A549 (cell line): ENCODE data around the gene KIF24. TPM values are rescaled to one million over a fixed set of nuclear protein-coding genes. Genes with fewer than 3 reads are reported as not detected.

ENCODE experiments used
- ATAC-seq, 2 experiments: fragments of 200-7000 bp in 1 of 2; fragments of >200 bp in 1 of 2; cut with Nextera tagmentation in 1 of 2; cut with Tn5 transposase in 1 of 2; 3 replicates each; pipeline versions ENCODE4 v1.8.0 to v1.9.1; 2018 to 2020; ENCODE audit warnings: mild to moderate bottlenecking in 1 of 2, moderate library complexity in 1 of 2
- CTCF ChIA-PET: fragments of 300-600 bp; sonication (Branson Sonifier 250); formaldehyde crosslinking; extraction: SDS; loops from one replicate; lab custom pipeline; 2021; ENCODE audit warnings: antibody characterized with exemption, inconsistent platforms; lab: Yijun Ruan, JAX
- POLR2A ChIA-PET: fragments of 350-600 bp; formaldehyde crosslinking; extraction: SDS; loops from one replicate; lab custom pipeline; 2021; ENCODE audit warnings: antibody characterized with exemption, inconsistent platforms; lab: Yijun Ruan, JAX
- DNase-seq, 2 experiments: peaks; one replicate each; pipeline versions ENCODE4 v3.0.0 to v3.0.0-alpha.2; 2011 to 2016; ENCODE audit warnings: low read depth in 1 of 2, low spot score in 1 of 2
- FAIRE-seq: peaks from 2 replicates; lab custom pipeline; 2011; peaks lifted over from hg19 to GRCh38; lab: Jason Lieb, UNC
- H3K27ac ChIP-seq, 2 experiments: fragments of >200 bp; sonication (Bioruptor Twin); formaldehyde crosslinking; 3 replicates each; pipeline ENCODE4 v1.5.1; 2016 to 2017
- H3K4me1 ChIP-seq: fragments of >200 bp; sonication (Bioruptor Twin); formaldehyde crosslinking; 3 replicates; pipeline ENCODE4 v1.6.1; 2016
- H3K4me2 ChIP-seq: fragments of >200 bp; sonication (Bioruptor Twin); formaldehyde crosslinking; 3 replicates; pipeline ENCODE4 v1.6.1; 2016
- H3K4me3 ChIP-seq: fragments of >200 bp; sonication (Bioruptor Twin); formaldehyde crosslinking; 3 replicates; pipeline ENCODE4 v1.5.1; 2016
- H3K9me3 ChIP-seq: fragments of >200 bp; sonication (Bioruptor Twin); formaldehyde crosslinking; 3 replicates; pipeline ENCODE4 v1.6.1; 2016
- CBX2 ChIP-seq: fragments of 200-600 bp; sonication (generic); IDR thresholded peaks from 2 replicates; pipeline ENCODE4 v1.6.1; 2016; ENCODE audit warnings: low read depth, mild to moderate bottlenecking, borderline replicate concordance
- CBX8 ChIP-seq: fragments of 200-600 bp; sonication (generic); IDR thresholded peaks from 2 replicates; pipeline ENCODE4 v1.6.1; 2016
- CEBPB ChIP-seq, 2 experiments: fragments of >200 bp in 1 of 2; sonication (Bioruptor Twin) in 1 of 2; formaldehyde crosslinking in 1 of 2; IDR thresholded peaks; 2 replicates each; pipeline ENCODE4 v1.6.1; 2012 to 2016
- EHMT2 ChIP-seq: fragments of 200-600 bp; sonication (generic); IDR thresholded peaks from 2 replicates; pipeline ENCODE4 v1.6.1; 2016; ENCODE audit warnings: antibody characterized with exemption, low read depth, mild to moderate bottlenecking, moderate library complexity
- ELK1 ChIP-seq: fragments of 150-350 bp; IDR thresholded peaks from 2 replicates; pipeline ENCODE4 v1.6.1; 2014; ENCODE audit warnings: low read depth, mild to moderate bottlenecking, low read length
- EP300 ChIP-seq, 2 experiments: fragments of >200 bp; sonication (Bioruptor Twin); formaldehyde crosslinking; IDR thresholded peaks; 2 replicates in 1 of 2; 3 replicates in 1 of 2; pipeline ENCODE4 v1.6.1; 2016 to 2017
- ESRRA ChIP-seq: fragments of 150-350 bp; IDR thresholded peaks from 2 replicates; pipeline ENCODE4 v1.6.1; 2014; ENCODE audit warnings: mild to moderate bottlenecking, low read length, borderline replicate concordance
- FOSL2 ChIP-seq, 2 experiments: fragments of 450-650 bp in 1 of 2; fragments of >200 bp in 1 of 2; sonication (Bioruptor Twin) in 1 of 2; formaldehyde crosslinking; IDR thresholded peaks; 2 replicates each; pipeline versions ENCODE4 v1.5.0 to v1.6.1; 2016 to 2020; ENCODE audit warnings: mild to moderate bottlenecking in 1 of 2, moderate library complexity in 1 of 2
- FOXS1 ChIP-seq: fragments of 250-450 bp; sonication (Bioruptor Pico); IDR thresholded peaks from 2 replicates; pipeline ENCODE4 v1.5.0; 2020; ENCODE audit warnings: mild to moderate bottlenecking, moderate library complexity
- HDAC2 ChIP-seq: fragments of 200-600 bp; sonication (generic); IDR thresholded peaks from 2 replicates; pipeline ENCODE4 v1.6.1; 2016
- HEYL ChIP-seq: fragments of 250-450 bp; sonication (Bioruptor Pico); IDR thresholded peaks from 2 replicates; pipeline ENCODE4 v1.8.0; 2021; ENCODE audit warnings: mild to moderate bottlenecking, moderate library complexity
- HOXA7 ChIP-seq: fragments of 250-450 bp; sonication (Bioruptor Pico); IDR thresholded peaks from 2 replicates; pipeline ENCODE4 v1.5.0; 2020; ENCODE audit warnings: mild to moderate bottlenecking, moderate library complexity
- HOXB13 ChIP-seq: fragments of 250-450 bp; sonication (Bioruptor Pico); IDR thresholded peaks from 2 replicates; pipeline ENCODE4 v1.5.0; 2020; ENCODE audit warnings: low read depth, mild to moderate bottlenecking, moderate library complexity
- JUNB ChIP-seq: fragments of >200 bp; sonication (Bioruptor Twin); formaldehyde crosslinking; IDR thresholded peaks from 2 replicates; pipeline ENCODE4 v1.6.1; 2016
- KDM1A ChIP-seq: fragments of 200-600 bp; sonication (generic); IDR thresholded peaks from 2 replicates; pipeline ENCODE4 v1.6.1; 2016; ENCODE audit warnings: low read depth, mild to moderate bottlenecking
- KDM5A ChIP-seq: fragments of 200-600 bp; sonication (generic); IDR thresholded peaks from 2 replicates; pipeline ENCODE4 v1.6.1; 2016; ENCODE audit warnings: antibody characterized with exemption, mild to moderate bottlenecking
- MYC ChIP-seq: IDR thresholded peaks from 2 replicates; pipeline ENCODE4 v1.6.1; 2012; ENCODE audit warnings: mild to moderate bottlenecking, inconsistent platforms, low read length, improper control_type of control experiment, borderline replicate concordance
- NR3C1 ChIP-seq: fragments of >200 bp; sonication (Bioruptor Twin); formaldehyde crosslinking; IDR thresholded peaks from 3 replicates; pipeline ENCODE4 v1.6.1; 2017
- PHF8 ChIP-seq: fragments of 200-600 bp; sonication (generic); IDR thresholded peaks from 2 replicates; pipeline ENCODE4 v1.6.1; 2016; ENCODE audit warnings: low read depth, mild to moderate bottlenecking, antibody characterized with exemption, moderate library complexity, borderline replicate concordance
- POLR2A ChIP-seq: IDR thresholded peaks from 2 replicates; pipeline ENCODE4 v1.6.1; 2012; ENCODE audit warnings: mild to moderate bottlenecking, low read length
- RCOR1 ChIP-seq: fragments of 150-350 bp; IDR thresholded peaks from 2 replicates; pipeline ENCODE4 v1.6.1; 2014; ENCODE audit warnings: antibody characterized with exemption, low read length, low read depth
- REST ChIP-seq: fragments of 200-600 bp; sonication (generic); IDR thresholded peaks from 2 replicates; pipeline ENCODE4 v1.6.1; 2016; ENCODE audit warnings: antibody characterized with exemption, mild to moderate bottlenecking, moderate library complexity
- RFX5 ChIP-seq: fragments of 450-650 bp; IDR thresholded peaks from 2 replicates; pipeline ENCODE4 v1.7.1; 2014; ENCODE audit warnings: antibody characterized with exemption, mild to moderate bottlenecking, moderate library complexity
- RNF2 ChIP-seq: fragments of 200-600 bp; sonication (generic); IDR thresholded peaks from 2 replicates; pipeline ENCODE4 v1.6.1; 2016; ENCODE audit warnings: low read depth, mild to moderate bottlenecking, antibody characterized with exemption, moderate library complexity, borderline replicate concordance
- SMC3 ChIP-seq: fragments of >200 bp; sonication (Bioruptor Twin); formaldehyde crosslinking; IDR thresholded peaks from 3 replicates; pipeline ENCODE4 v1.6.1; 2018; ENCODE audit warnings: inconsistent platforms
- USF2 ChIP-seq: fragments of 450-650 bp; IDR thresholded peaks from 2 replicates; pipeline ENCODE4 v1.6.1; 2014; ENCODE audit warnings: antibody characterized with exemption
- ZNF302 ChIP-seq: fragments of 250-450 bp; sonication (Bioruptor Pico); IDR thresholded peaks from 2 replicates; pipeline ENCODE4 v1.9.0; 2021; ENCODE audit warnings: inconsistent platforms, mild to moderate bottlenecking, moderate library complexity
- WGBS: methylation state at CpG from one replicate; pipeline ENCODE4 v1.1.6; 2017; ENCODE audit errors: missing lambda C conversion rate; 5-methylcytosine and 5-hydroxymethylcytosine counted together
- polyA plus RNA-seq, 4 experiments: library from polyadenylated mRNA; depleted of rRNA in 3 of 4; stranded (reverse); fragments of >200 nt; fragmentation: RNase III in 1 of 4; extraction: RNeasy Plus Mini Kit Qiagen cat#74134 plus additional on column Dnase treatment in 1 of 4; gene quantifications; 2 replicates in 3 of 4; 3 replicates in 1 of 4; pipeline ENCODE4 v1.2.3, GENCODE V29; 2011 to 2017

Gene KIF24
- polyA plus RNA-seq, 2 of the 4 experiments (the other 2 are of a cell fraction) = 3.2 to 4.4 TPM

GRCh38 chr9:34363619-34364351 is 34.7 kb upstream of the KIF24 start:
- ChIA-PET CTCF (interaction anchor here (0.9 to 15.2 kb wide), 7 partner anchors 13 to 228 kb away, joined by 3 to 106 read pairs (median 3); partner anchors contain the start of gene MYORG), POLR2A (interaction anchor here (0.5 kb wide), 1 partner anchor 25 kb away, joined by 6 read pairs; no protein-coding TSS in a partner anchor)
- FAIRE-seq = no peak

GRCh38 chr9:34362614-34363214 is 33.6 kb upstream of the KIF24 start:
- no peaks in the 10 kb centered on the region for H3K4me1 ChIP-seq
- WGBS = 72% methylated on average over 4 of the region's 4 CpGs
- H3K4me3 ChIP-seq = no peak overlapping the region
- DNase-seq = no peak
- no peak overlapping the region for H3K4me2 ChIP-seq
- ChIA-PET CTCF (interaction anchor here (1.0 to 15.2 kb wide), 4 partner anchors 14 to 229 kb away, joined by 3 to 106 read pairs (median 3); partner anchors contain the start of gene MYORG), POLR2A (no interaction called here)
- H3K27ac ChIP-seq = no peak overlapping the region
- ATAC-seq = no peak; a peak in 1 of 6 replicates
- no peak for FAIRE-seq
- H3K9me3 ChIP-seq = no peaks in the 10 kb centered on the region
- TF ChIP-seq HDAC2 (no peak), CBX8 (no peak), PHF8 (no peak), ZNF302 (no peak), FOSL2 (IDR thresholded peaks at IDR 0.05) (no peak), FOSL2 (CRISPR knock-in tag; IDR thresholded peaks at IDR 0.05) (no peak), FOXS1 (CRISPR knock-in tag) (no peak), MYC (no peak), POLR2A (no peak), NR3C1 (no peak), RNF2 (no peak), SMC3 (no peak), RFX5 (no peak)

More at GRCh38 chr9:34363619-34364351, 34.7 kb upstream of the KIF24 start:
- H3K4me1 ChIP-seq = no peaks in the 10 kb centered on the region
- H3K4me3 ChIP-seq = no peak overlapping the region
- H3K27ac ChIP-seq = no peak overlapping the region
- WGBS = 74% methylated on average over 13 of the region's 13 CpGs
- no peak for ATAC-seq
- no peak for DNase-seq
- TF ChIP-seq EP300 (IDR thresholded peaks at IDR 0.05) = no peak
- TF ChIP-seq EHMT2 = no peak
- no peak for TF ChIP-seq HEYL (CRISPR knock-in tag)
- no peak for TF ChIP-seq RCOR1
- TF ChIP-seq PHF8 = no peak
- TF ChIP-seq KDM5A = no peak
- no peak for TF ChIP-seq USF2
- TF ChIP-seq JUNB = no peak
- no peak for TF ChIP-seq REST
- TF ChIP-seq FOSL2 (IDR thresholded peaks at IDR 0.05) = no peak
- no peak for TF ChIP-seq FOSL2 (CRISPR knock-in tag; IDR thresholded peaks at IDR 0.05)
- no peak for TF ChIP-seq HDAC2
- no peak for TF ChIP-seq ESRRA
- no peak for TF ChIP-seq RNF2
- TF ChIP-seq CBX2 = no peak
- TF ChIP-seq HOXA7 (CRISPR knock-in tag) = no peak
- no peak for TF ChIP-seq KDM1A
- TF ChIP-seq FOXS1 (CRISPR knock-in tag) = no peak
- no peak for TF ChIP-seq HOXB13 (CRISPR knock-in tag)
- no peak for TF ChIP-seq ELK1
- no peak for TF ChIP-seq CEBPB (IDR thresholded peaks at IDR 0.05)
- 0 out of 3 replicates have a peak, but pooled peaks cover 3% of the 10 kb centered on the region for H3K9me3 ChIP-seq
- H3K4me2 ChIP-seq = no peak overlapping the region
